Pulmonary artery endothelial cell (primary cell): ENCODE results near the gene APAF1. TPM values are rescaled to one million over a fixed set of nuclear protein-coding genes. Genes with fewer than 3 reads are reported as not detected.

Source experiments
- DNase-seq: peaks from one replicate; pipeline ENCODE4 v3.0.0-alpha.2; 2011; ENCODE audit warnings: low read depth, low spot score
- total RNA-seq: library from RNA; depleted of rRNA; stranded (reverse); fragments of >200 nt; gene quantifications from 2 replicates; pipeline ENCODE4 v1.2.3, GENCODE V29; 2014

Gene APAF1
- total RNA-seq, 1 donor from 2014 or later = 29.3 TPM

DNA sequence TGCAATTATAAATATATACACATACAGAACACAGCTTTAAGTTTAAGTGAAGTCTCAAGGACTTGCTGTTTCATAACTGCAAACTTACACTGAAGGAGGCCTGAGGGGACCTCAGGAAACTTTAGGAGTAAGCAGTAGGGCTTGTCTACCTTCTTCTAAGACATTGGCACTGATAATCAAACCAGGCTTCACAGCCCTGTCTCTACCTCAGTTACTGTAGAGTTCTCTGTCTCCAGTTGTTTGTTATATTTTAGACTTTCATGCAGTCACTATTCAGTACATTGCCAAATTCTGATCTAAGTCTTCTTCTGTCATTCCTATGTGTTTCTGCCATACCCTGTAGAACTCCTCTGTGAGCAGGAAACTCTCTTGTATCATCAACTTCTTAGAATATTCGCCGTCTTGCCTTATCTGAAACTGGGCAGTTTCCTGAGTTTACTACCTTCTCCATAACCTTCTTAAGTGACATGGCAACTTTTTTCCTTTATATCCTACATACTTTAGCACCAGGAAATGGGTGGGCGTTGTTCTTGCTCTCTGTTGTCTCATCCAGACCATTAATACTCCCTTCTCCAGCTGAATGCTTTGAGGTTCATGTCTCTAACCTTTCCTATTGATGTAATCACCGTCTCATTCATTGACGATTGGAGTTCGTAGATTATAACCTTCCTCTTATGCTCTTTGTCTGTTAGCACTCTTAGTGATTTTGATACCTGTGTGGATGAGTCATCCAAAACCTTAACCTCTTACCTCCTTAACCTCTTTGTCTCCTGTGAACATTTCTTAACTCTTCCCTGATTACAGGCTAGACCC lies 11.4 kb downstream of the APAF1 start:
- no peak for DNase-seq

DNA sequence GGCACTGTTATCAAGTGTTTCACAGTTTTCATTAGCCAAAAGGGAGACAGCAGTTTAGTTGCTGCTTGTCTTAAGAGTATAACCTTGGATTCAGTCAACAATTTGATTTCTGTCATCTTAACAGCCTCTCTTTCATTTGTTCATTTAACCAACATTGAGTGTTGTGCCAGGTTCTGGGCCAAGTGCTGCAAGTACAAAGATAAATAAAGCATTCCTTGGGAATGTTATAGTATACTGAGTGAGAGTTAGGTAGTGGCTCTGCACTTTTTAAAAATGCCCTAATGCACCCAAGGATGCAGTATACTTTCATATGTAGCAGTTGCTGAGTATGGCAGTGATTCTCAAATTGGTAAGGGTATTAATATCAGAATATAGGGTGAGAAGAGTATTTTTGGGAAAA lies 15.4 kb downstream of the APAF1 start:
- DNase-seq = no peak

DNA sequence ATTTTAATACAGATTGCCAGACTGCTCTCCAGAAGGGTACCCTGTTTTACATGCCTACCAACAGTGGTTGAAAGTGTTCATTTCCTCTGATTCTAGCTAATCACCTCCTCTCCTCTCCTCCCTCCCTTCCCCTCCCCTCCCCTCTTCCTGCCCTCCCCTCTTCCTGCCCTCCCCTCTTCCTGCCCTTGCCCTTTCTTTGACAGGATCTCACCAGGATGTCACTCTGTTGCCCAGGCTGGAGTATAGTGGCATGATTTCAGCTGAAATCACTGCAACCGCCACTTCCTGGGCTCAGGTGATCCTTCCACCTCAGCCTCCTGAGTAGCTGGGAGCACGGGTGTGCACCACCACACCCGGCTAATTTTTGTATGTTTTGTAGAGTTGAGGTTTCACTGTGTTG lies 24.7 kb downstream of the APAF1 start:
- DNase-seq = no peak

DNA sequence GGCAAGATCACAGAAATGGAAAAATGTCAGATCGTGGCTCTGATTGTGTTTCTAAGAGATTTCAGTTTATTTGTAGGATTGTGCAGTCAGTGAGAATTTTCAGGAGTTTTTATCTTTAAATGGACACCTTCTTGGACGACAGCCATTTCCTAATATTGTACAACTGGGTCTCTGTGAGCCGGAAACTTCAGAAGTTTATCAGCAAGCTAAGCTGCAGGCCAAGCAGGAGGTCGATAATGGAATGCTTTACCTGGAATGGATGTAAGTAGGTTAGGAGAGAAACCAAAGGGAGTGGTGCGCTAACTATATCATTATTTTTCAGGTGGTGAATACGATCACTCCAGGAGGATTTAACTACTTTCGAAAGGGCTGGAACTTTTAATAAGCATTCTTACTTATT lies 26.4 kb downstream of the APAF1 start:
- DNase-seq = no peak

GRCh38 chr12:98674841-98675240 lies 29.8 kb downstream of the APAF1 start:
- no peak for DNase-seq

- no peak for DNase-seq
Measured at GRCh38 chr12:98678236-98678945, 33.3 kb downstream of the APAF1 start.

DNA sequence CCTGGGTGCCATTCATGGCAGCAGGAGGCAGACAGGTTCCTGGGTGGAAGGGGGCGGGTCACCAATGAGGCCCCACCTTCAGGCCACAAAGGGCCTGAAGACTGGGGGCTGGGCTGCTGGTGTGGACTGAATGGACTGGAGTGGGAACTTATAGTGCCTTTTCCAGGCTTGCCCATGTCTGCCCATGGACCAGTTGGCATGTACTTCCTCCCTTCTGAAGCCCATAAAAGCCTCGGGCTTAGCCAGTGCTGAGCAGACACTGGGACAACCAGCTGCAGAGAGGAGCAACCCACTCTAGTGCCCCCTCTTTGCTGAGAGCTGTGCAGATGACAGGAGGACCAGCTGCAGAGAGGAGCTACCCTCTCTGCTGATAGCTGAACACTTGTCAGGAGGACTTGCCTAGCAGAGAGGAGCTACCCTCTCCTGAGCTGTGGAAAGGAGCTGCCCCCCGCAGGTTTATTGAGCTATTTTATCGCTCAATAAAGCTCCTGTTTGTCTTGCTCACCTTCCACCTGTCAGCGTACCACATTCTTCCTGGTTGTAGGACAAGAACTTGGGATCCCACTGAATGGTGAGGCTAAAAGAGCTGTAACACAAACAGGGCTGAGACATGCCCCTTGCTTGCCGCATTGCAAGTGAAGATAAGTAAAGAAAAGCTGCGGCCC lies 34.0 kb downstream of the APAF1 start:
- no peak for DNase-seq

GRCh38 chr12:98679611-98680005 lies 34.5 kb downstream of the APAF1 start:
- no peak for DNase-seq

DNA sequence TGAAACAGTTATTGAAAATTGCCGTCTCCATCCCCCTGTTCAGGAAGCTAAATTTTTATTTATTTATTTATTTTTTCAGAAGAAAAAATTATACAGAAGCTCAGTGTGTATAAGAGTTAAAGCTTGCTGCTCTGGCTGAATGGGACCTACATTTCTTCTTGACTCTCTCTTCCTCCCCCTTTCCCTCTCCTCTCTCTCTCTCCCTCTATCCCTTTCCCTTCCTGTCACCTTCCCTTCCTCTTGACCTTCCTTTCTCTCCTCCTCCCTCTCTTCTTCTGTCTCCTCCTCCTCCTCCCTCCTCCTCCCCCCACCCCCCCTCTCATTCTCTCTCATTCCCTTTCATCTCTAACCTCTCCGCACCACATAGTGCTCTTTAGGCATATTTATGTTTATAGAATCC lies 39.1 kb downstream of the APAF1 start:
- DNase-seq = no peak

GRCh38 chr12:98686603-98687002 lies 41.5 kb downstream of the APAF1 start:
- no peak for DNase-seq

- DNase-seq = no peak
Measured at GRCh38 chr12:98691351-98691750, 46.3 kb downstream of the APAF1 start.

GRCh38 chr12:98696036-98696646 lies 51.1 kb downstream of the APAF1 start:
- no peak for DNase-seq

GRCh38 chr12:98697209-98697608 lies 52.1 kb downstream of the APAF1 start:
- DNase-seq = no peak

GRCh38 chr12:98698603-98699463 lies 53.7 kb downstream of the APAF1 start:
- DNase-seq = peak; percentile 8

DNA sequence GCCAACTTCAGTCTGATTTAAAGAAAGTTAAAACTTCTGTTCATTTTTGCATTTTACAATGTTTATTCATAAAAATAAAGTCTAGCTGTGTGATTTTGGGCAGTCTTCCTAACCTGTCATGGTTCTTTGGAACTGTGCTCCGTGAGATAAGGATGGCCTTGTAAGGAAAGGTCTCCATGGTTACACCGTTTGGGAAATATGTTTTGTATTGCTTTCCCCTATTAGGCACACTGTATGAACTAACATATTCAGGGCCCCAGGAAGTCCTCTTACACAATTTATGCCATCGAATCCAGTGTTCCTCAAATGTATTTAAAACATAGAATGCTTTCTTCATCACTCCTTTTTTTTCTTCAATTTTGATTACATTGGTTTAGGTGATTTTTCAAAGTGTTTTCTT lies 54.5 kb downstream of the APAF1 start:
- no peak for DNase-seq

GRCh38 chr12:98701166-98701565 lies 56.1 kb downstream of the APAF1 start:
- no peak for DNase-seq

GRCh38 chr12:98709022-98709421 lies 63.9 kb downstream of the APAF1 start:
- DNase-seq = no peak

DNA sequence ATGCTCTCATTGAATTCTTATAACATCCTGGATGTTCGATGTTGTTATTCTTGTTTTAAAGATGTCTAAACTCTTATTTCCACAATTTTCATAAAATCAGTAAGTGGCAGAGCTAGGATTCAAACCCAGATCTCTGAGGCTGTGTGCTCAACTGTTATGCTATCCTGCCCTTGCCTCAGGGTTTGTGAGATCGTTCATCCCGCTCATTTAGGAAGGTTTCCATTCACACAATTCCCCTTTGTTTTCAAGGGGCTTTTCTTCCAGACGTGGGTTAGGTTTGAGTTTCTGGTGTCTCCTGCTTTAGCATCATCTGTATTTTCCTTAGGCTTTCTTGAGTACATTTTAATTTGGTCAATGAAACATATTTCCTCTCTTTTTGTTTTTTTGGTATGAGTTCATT lies 69.3 kb downstream of the APAF1 start:
- no peak for DNase-seq

DNA sequence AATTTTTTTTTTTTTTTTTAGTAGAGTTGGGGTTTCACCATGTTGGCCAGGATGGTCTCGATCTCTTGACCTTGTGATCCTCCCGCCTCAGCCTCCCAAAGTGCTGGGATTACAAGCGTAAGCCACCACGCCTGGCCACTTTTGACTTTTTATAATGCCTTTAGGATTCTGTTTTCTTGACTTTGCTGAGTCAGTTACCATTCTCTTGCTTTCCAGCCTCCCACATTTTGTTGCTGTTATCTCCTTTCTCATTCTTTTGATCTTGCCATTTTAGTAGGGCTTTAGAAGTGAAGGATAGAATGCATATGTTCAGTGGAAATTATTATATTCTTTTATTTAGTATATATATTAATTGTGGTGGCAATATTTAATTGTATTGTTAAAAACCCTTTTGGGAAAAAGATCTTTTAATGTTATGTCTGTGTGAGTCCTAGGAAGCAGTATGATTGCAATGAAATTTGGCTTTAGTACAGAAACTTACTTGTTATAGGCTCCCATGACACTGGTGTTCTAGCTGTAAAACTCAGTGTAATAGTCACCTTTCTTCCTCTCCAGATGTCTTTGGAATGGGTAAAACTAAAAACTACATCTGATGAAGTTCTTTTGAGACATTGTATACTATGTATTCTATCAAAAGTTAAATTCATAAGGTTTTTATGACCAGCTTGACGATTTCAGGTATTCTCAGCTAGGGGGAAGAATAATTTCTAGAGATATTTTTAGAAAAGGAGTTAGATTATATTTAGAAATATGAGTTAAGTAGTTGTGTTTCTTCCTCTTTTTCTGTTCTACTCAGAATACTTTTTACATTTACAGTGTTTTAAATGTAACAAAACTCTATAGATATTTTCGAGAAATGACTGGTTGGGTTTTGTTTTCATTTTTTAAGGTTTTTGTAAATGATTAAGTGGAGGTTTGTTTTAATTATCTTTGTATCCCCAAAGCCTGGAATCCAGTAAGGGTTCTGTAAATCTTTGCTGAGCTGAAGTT lies 74.7 kb downstream of the APAF1 start:
- no peak for DNase-seq

GRCh38 chr12:98721204-98721702 lies 76.2 kb downstream of the APAF1 start:
- no peak for DNase-seq
